Activated B cell treated with CpG ODN at 0.5 μM for 24 hours (primary cell): ENCODE measurements around the gene STIM1. TPM values are rescaled to one million over a fixed set of nuclear protein-coding genes. Genes with fewer than 3 reads are reported as not detected.
A peak's percentile ranks its signal among the peaks of the same experiment; 100 is the strongest.

Experiments
- ATAC-seq: fragments of 200-7000 bp; cut with Tn5 transposase; one replicate; pipeline ENCODE4 v1.10.0; 2021; ENCODE audit warnings: low read depth, mild to moderate bottlenecking, moderate library complexity
- CTCF ChIA-PET: fragments of 350-600 bp; sonication (Branson Sonifier 250); formaldehyde crosslinking; loops from one replicate; lab custom pipeline; 2021; ENCODE audit warnings: antibody characterized with exemption; lab: Charles Lee
- POLR2A ChIA-PET: fragments of 350-600 bp; sonication (Branson Sonifier 250); formaldehyde crosslinking; loops from one replicate; lab custom pipeline; 2021; ENCODE audit warnings: antibody characterized with exemption; lab: Charles Lee
- DNase-seq: peaks from one replicate; pipeline ENCODE4 v3.0.0; 2022
- H3K27ac Mint-ChIP-seq: one replicate; pipeline ENCODE4 v1.8.0; 2020; ENCODE audit warnings: mixed read lengths
- H3K27me3 Mint-ChIP-seq: one replicate; pipeline ENCODE4 v1.8.0; 2021; ENCODE audit warnings: mixed read lengths
- H3K36me3 Mint-ChIP-seq: one replicate; pipeline ENCODE4 v1.8.0; 2021; ENCODE audit warnings: low read depth, mixed read lengths
- H3K4me1 Mint-ChIP-seq: one replicate; pipeline ENCODE4 v1.8.0; 2021; ENCODE audit warnings: mixed read lengths
- H3K4me3 Mint-ChIP-seq: one replicate; pipeline ENCODE4 v1.8.0; 2020; ENCODE audit warnings: mild to moderate bottlenecking, mixed read lengths
- H3K9me3 Mint-ChIP-seq: one replicate; pipeline ENCODE4 v1.8.0; 2020; ENCODE audit warnings: mixed read lengths
- CTCF ChIP-seq: fragments of 200-600 bp; IDR thresholded peaks from one replicate; pipeline ENCODE4 v1.8.0; 2022; ENCODE audit warnings: antibody characterized with exemption, mild to moderate bottlenecking
- intact Hi-C: fragments of 100-400 bp; cut with micrococcal nuclease; formaldehyde crosslinking; loops from one replicate; pipeline ENCODE4 v1.15.1; 2024
- total RNA-seq: library from RNA; stranded (reverse); gene quantifications from 2 replicates; pipeline ENCODE4 v1.2.3, GENCODE V29; 2022

Gene STIM1
- total RNA-seq = 37.3 and 38.4 TPM in 2 replicates

- CTCF ChIA-PET = interaction anchor here (0.8 to 14.0 kb wide), 48 partner anchors 9 to 227 kb away, joined by 3 to 526 read pairs (median 6); partner anchors contain the start of genes NUP98 and RHOG
- TF ChIP-seq CTCF = peak; percentile 58
- Mint-ChIP-seq H3K27me3 (no peaks in the 10 kb centered on the region), H3K4me1 (peaks cover 63% of the 10 kb centered on the region), H3K27ac (peak within 1 kb of the TSS; percentile 99), H3K4me3 (peak within 1 kb of the TSS; percentile 96), H3K9me3 (no peaks in the 10 kb centered on the region), H3K36me3 (peaks cover 4% of the 10 kb centered on the region)
- ATAC-seq (peak; percentile 74), DNase-seq (peak; percentile 96)
- intact Hi-C loops = loop anchor here (1.0 to 2.0 kb wide), 13 partner anchors 14 to 239 kb away; partner anchors contain the start of genes NUP98 and RRM1
- POLR2A ChIA-PET = interaction anchor here (0.6 to 8.0 kb wide), 51 partner anchors 13 to 239 kb away, joined by 3 to 352 read pairs (median 7); partner anchors contain the start of genes NUP98, PGAP2, RHOG and RRM1
These were observed at the start of gene STIM1 for GRCh38 chr11:3854977-3855807. STIM1 (plus strand) TSS chr11:3855664; CDS start chr11:3856271, 607 bp downstream.

DNA sequence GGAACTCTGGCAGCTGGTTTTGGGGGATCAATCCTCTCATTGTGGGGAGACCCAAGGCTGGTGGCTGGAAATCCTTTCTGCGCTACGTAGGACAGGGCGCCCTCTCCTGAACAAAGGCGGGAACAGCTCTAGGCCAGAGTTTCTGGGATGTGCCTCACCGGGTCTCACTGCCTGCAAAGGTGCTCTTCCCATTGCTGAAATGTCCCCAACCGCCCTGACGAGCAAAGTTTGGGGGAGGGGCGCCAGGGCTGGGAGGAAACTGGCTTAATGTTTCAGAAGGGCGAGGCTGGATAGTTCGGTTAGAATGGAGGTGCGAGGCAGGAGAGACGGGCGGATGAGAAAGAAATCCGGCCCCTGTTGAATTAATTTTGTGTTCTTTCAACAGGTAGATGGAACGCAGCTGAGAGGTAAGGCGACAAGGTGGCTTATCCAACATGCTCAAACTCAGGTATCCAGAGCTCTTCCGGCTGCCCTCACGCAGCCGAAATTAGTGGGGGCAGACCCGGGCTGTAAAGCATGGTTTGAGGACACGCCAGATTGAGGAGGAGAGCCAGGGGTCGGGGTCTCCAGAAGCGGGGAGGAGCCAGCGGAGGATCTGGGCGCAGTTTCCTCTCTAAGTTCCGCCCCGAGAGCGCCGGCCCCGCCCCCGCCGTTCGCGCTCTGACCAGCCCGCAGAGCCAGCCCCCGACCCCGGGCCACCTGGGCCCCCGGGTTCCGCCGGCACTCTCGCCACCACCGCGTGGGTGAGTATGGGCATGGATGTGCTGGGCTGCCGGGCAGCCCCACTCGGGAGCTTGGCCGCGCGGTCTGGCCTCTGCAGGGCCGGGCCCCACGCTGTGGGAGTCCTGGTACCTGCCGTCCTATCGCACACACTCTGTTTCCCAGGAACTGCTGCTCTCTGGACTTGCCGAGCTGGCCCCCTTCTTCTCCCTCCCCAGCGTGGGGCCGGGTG is 47.3 kb upstream of the STIM1 start, which contains the start of gene PGAP2:
Gene PGAP2 (plus strand): TSS at position 652 of the 952 bp plus-strand sequence. CDS start 2,700 bp downstream, outside the sequence.
- Mint-ChIP-seq H3K4me1 (peaks cover 13% of the 10 kb centered on the region), H3K4me3 (peak within 1 kb of the TSS; percentile 94), H3K9me3 (no peaks in the 10 kb centered on the region), H3K27ac (peak within 1 kb of the TSS; percentile 68), H3K27me3 (no peaks in the 10 kb centered on the region), H3K36me3 (peaks cover 5% of the 10 kb centered on the region)
- ChIA-PET CTCF (interaction anchor here (0.8 to 4.2 kb wide), 14 partner anchors 10 to 265 kb away, joined by 3 to 36 read pairs (median 5); partner anchors contain the start of genes NUP98 and RHOG), POLR2A (interaction anchor here (0.6 to 7.4 kb wide), 7 partner anchors 11 to 256 kb away, joined by 3 to 46 read pairs (median 13); partner anchors contain the start of genes NUP98, RHOG and STIM1)
- no peak for TF ChIP-seq CTCF
- intact Hi-C loops = loop anchor here (1.0 to 5.0 kb wide), 4 partner anchors 11 to 36 kb away; partner anchors contain the start of gene NUP98
- DNase-seq (peak; percentile 67), ATAC-seq (peak; percentile 85)

GRCh38 chr11:3808861-3809623 is 46.4 kb upstream of the STIM1 start:
- Mint-ChIP-seq H3K27ac (peak overlapping the region; percentile 35), H3K36me3 (peaks cover 5% of the 10 kb centered on the region), H3K27me3 (no peaks in the 10 kb centered on the region), H3K4me3 (peak overlapping the region; percentile 94), H3K4me1 (peaks cover 13% of the 10 kb centered on the region), H3K9me3 (no peaks in the 10 kb centered on the region)
- ChIA-PET POLR2A (interaction anchor here (0.6 to 7.4 kb wide), 9 partner anchors 12 to 255 kb away, joined by 3 to 46 read pairs (median 12); partner anchors contain the start of genes NUP98, RHOG and STIM1), CTCF (interaction anchor here (0.8 to 4.2 kb wide), 14 partner anchors 11 to 264 kb away, joined by 3 to 36 read pairs (median 5); partner anchors contain the start of genes NUP98 and RHOG)
- DNase-seq (no peak), ATAC-seq (peak; percentile 70)
- no peak for TF ChIP-seq CTCF
- intact Hi-C loops = loop anchor here (1.0 to 5.0 kb wide), 4 partner anchors 12 to 37 kb away; partner anchors contain the start of gene NUP98

- Mint-ChIP-seq H3K27me3 (no peaks in the 10 kb centered on the region), H3K27ac (no peak overlapping the region), H3K4me1 (peaks cover 13% of the 10 kb centered on the region), H3K9me3 (no peaks in the 10 kb centered on the region), H3K4me3 (no peak overlapping the region), H3K36me3 (peaks cover 5% of the 10 kb centered on the region)
- no peak for TF ChIP-seq CTCF
- ChIA-PET POLR2A (interaction anchor here (0.8 to 7.4 kb wide), 7 partner anchors 12 to 45 kb away, joined by 3 to 46 read pairs (median 13); partner anchors contain the start of genes NUP98, RHOG and STIM1), CTCF (interaction anchor here (1.0 to 4.2 kb wide), 11 partner anchors 11 to 264 kb away, joined by 3 to 36 read pairs (median 5); partner anchors contain the start of genes NUP98 and RHOG)
- ATAC-seq (no peak), DNase-seq (no peak)
- intact Hi-C loops = loop anchor here (2.0 to 5.0 kb wide), 2 partner anchors 25 to 37 kb away; no protein-coding TSS in a partner anchor
These were observed 45.9 kb upstream of the STIM1 start for GRCh38 chr11:3809624-3809928.
